Measurements from ENCODE around the gene OR52B2. TPM values are rescaled to one million over a fixed set of nuclear protein-coding genes. Genes with fewer than 3 reads are reported as not detected.
"Not testable (repeated sequence)": the region's sequence is repeated elsewhere in the genome, so short reads cannot be mapped to it uniquely, and the experiment has no call there.

OR52B2 gene
- polyA plus RNA-seq, 1 of the 3 experiments (the other 2 are of a cell fraction), result not detected

GRCh38 chr11:6151117-6151516 lies 19.0 kb downstream of the OR52B2 start:
- Histone ChIP-seq H3K4me2 (no peak overlapping the region), H3K79me2 (ENCODE audit: insufficient read depth) (no peaks in the 10 kb centered on the region), H3K9me3 (no peaks in the 10 kb centered on the region), H4K20me1 (ENCODE audit: insufficient read depth) (no peaks in the 10 kb centered on the region), H2AFZ (ENCODE audit: low read depth) (no peak overlapping the region), H3K36me3 (replicated peaks in 1 of 2; ENCODE audit: control insufficient read depth in 1 of 2, insufficient read depth in 2 of 2, low read length in 1 of 2) (no peaks in the 10 kb centered on the region), H3K27me3 (ENCODE audit: insufficient read depth) (no peaks in the 10 kb centered on the region), H3K27ac (ENCODE audit: low read depth in 2 of 2, low read length in 1 of 2) (no peak overlapping the region), H3K4me1 (ENCODE audit: control insufficient read depth in 1 of 2, insufficient read depth in 2 of 2, low read depth in 1 of 2, low read length in 1 of 2) (no peaks in the 10 kb centered on the region), H3K9ac (no peak overlapping the region), H3K4me3 (ENCODE audit: low read depth in 2 of 2, low read length in 1 of 2) (no peak overlapping the region), H3K9me2 (no peaks in the 10 kb centered on the region), H3F3A (replicated peaks; ENCODE audit: insufficient read depth) (no peaks in the 10 kb centered on the region)
- 0% methylated on average over 1 of the region's 1 CpG for WGBS (ENCODE audit: low lambda C conversion rate)
- no peak for DNase-seq
- TF ChIP-seq RXRA (IDR thresholded peaks at IDR 0.05; ENCODE audit: borderline replicate concordance, low read depth) (no peak), FOSL2 (IDR thresholded peaks at IDR 0.05; ENCODE audit: borderline replicate concordance, low read depth) (no peak), NRF1 (IDR thresholded peaks at IDR 0.05; ENCODE audit: low read depth, low read length) (no peak), FOXJ3 (CRISPR knock-in tag; IDR thresholded peaks at IDR 0.05) (no peak)
- POLR2A ChIA-PET, result no interaction called here
- CTCF ChIA-PET, result no interaction called here

GRCh38 chr11:6143737-6144136 lies 26.4 kb downstream of the OR52B2 start:
- H3K4me3 ChIP-seq (ENCODE audit: low read depth in 2 of 2, low read length in 1 of 2); H3K4me1 ChIP-seq (ENCODE audit: control insufficient read depth in 1 of 2, insufficient read depth in 2 of 2, low read depth in 1 of 2, low read length in 1 of 2); H3K9me3 ChIP-seq; POLR2A ChIA-PET; H2AFZ ChIP-seq (ENCODE audit: low read depth); DNase-seq; H3K9ac ChIP-seq; H3K9me2 ChIP-seq; H3K36me3 ChIP-seq (replicated peaks in 1 of 2; ENCODE audit: control insufficient read depth in 1 of 2, insufficient read depth in 2 of 2, low read length in 1 of 2); H3K4me2 ChIP-seq; H4K20me1 ChIP-seq (ENCODE audit: insufficient read depth); H3K79me2 ChIP-seq (ENCODE audit: insufficient read depth); H3K27ac ChIP-seq (ENCODE audit: low read depth in 2 of 2, low read length in 1 of 2); H3F3A ChIP-seq (replicated peaks; ENCODE audit: insufficient read depth): not testable (repeated sequence)
- CTCF ChIA-PET, result interaction anchor here (1.0 to 1.5 kb wide), 2 partner anchors 20 to 219 kb away, joined by 3 to 4 read pairs; no protein-coding TSS in a partner anchor
- H3K27me3 ChIP-seq (ENCODE audit: insufficient read depth), result peaks cover 15% of the 10 kb centered on the region; the same call in 1 of the 2 replicates
- 13% methylated on average over 13 of the region's 21 CpGs for WGBS (ENCODE audit: low lambda C conversion rate)

DNA sequence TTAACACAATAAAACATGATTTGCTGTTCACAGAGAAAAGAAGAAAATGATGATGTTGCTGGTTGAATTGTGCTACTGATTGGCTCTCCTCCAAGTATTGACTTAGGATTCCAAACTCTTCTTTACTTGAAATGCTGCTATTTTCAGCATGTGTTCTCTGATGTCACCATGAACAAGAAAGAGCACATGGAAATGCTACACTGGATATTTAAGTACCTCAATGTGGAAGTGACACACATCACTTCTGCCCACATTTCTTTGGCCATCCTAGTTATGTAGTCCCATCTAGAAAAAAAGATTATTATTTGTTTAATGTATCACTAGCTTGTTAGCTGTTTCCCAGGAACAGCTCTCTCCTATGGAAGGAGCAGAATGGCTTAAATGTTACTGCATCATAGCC lies 27.2 kb downstream of the OR52B2 start:
- Histone ChIP-seq H3K27ac (ENCODE audit: low read depth in 2 of 2, low read length in 1 of 2) (no peak overlapping the region), H3K4me2 (no peak overlapping the region), H3K4me1 (ENCODE audit: control insufficient read depth in 1 of 2, insufficient read depth in 2 of 2, low read depth in 1 of 2, low read length in 1 of 2) (no peaks in the 10 kb centered on the region), H3K4me3 (ENCODE audit: low read depth in 2 of 2, low read length in 1 of 2) (no peak overlapping the region), H4K20me1 (ENCODE audit: insufficient read depth) (no peaks in the 10 kb centered on the region), H2AFZ (ENCODE audit: low read depth) (no peak overlapping the region), H3K9ac (no peak overlapping the region), H3K79me2 (ENCODE audit: insufficient read depth) (no peaks in the 10 kb centered on the region), H3K36me3 (replicated peaks in 1 of 2; ENCODE audit: control insufficient read depth in 1 of 2, insufficient read depth in 2 of 2, low read length in 1 of 2) (no peaks in the 10 kb centered on the region), H3K9me2 (no peaks in the 10 kb centered on the region), H3F3A (replicated peaks; ENCODE audit: insufficient read depth) (no peaks in the 10 kb centered on the region), H3K27me3 (ENCODE audit: insufficient read depth) (peaks cover 15% of the 10 kb centered on the region; the same call in 1 of the 2 replicates), H3K9me3 (no peaks in the 10 kb centered on the region)
- no peak for DNase-seq
- TF ChIP-seq YY1 (IDR thresholded peaks at IDR 0.05; ENCODE audit: low read depth), result no peak
- no peak for TF ChIP-seq SIN3A (IDR thresholded peaks at IDR 0.05; ENCODE audit: borderline replicate concordance, low read depth, low read length)
- no peak for TF ChIP-seq FOXM1 (IDR thresholded peaks at IDR 0.05; ENCODE audit: low read depth)
- no peak for TF ChIP-seq RAD21 (IDR thresholded peaks at IDR 0.05; ENCODE audit: low read length)
- TF ChIP-seq TCF12 (IDR thresholded peaks at IDR 0.05), result no peak
- CTCF ChIA-PET, result interaction anchor here (1.0 to 1.5 kb wide), 2 partner anchors 20 to 220 kb away, joined by 3 to 4 read pairs; no protein-coding TSS in a partner anchor
- POLR2A ChIA-PET, result no interaction called here

GRCh38 chr11:6135936-6136335 lies 34.2 kb downstream of the OR52B2 start:
- H3K9me2 ChIP-seq; H3K9ac ChIP-seq; H3K9me3 ChIP-seq; DNase-seq; H3K4me3 ChIP-seq (ENCODE audit: low read depth in 2 of 2, low read length in 1 of 2); H3K27me3 ChIP-seq (ENCODE audit: insufficient read depth); H3K4me2 ChIP-seq; H3K79me2 ChIP-seq (ENCODE audit: insufficient read depth); H3F3A ChIP-seq (replicated peaks; ENCODE audit: insufficient read depth); CTCF ChIA-PET; H4K20me1 ChIP-seq (ENCODE audit: insufficient read depth); H2AFZ ChIP-seq (ENCODE audit: low read depth); H3K27ac ChIP-seq (ENCODE audit: low read depth in 2 of 2, low read length in 1 of 2); H3K36me3 ChIP-seq (replicated peaks in 1 of 2; ENCODE audit: control insufficient read depth in 1 of 2, insufficient read depth in 2 of 2, low read length in 1 of 2); POLR2A ChIA-PET; H3K4me1 ChIP-seq (ENCODE audit: control insufficient read depth in 1 of 2, insufficient read depth in 2 of 2, low read depth in 1 of 2, low read length in 1 of 2): not testable (repeated sequence)
- WGBS (ENCODE audit: low lambda C conversion rate), result 0% methylated on average over 2 of the region's 2 CpGs
